ENCODE measurements around the gene PSME2.

Gene PSME2

GRCh38 chr14:24184104-24184970 is 37.9 kb upstream of the PSME2 start:
- H3K4me1 Mint-ChIP-seq = peaks cover 55% of the 10 kb centered on the region
- DNase-seq = no peak
- no peak overlapping the region for H3K4me3 Mint-ChIP-seq
- no peaks in the 10 kb centered on the region for H3K9me3 Mint-ChIP-seq
- ATAC-seq = no peak
- no peaks in the 10 kb centered on the region for H3K27me3 Mint-ChIP-seq
- peak overlapping the region in 1 of 2 donors; percentile 87 for H3K27ac Mint-ChIP-seq

- H3K27me3 Mint-ChIP-seq = no peaks in the 10 kb centered on the region
- H3K4me3 Mint-ChIP-seq = no peak overlapping the region
- H3K9me3 Mint-ChIP-seq = no peaks in the 10 kb centered on the region
- peaks cover 47% of the 10 kb centered on the region for H3K4me1 Mint-ChIP-seq
- no peak for ATAC-seq
- no peak overlapping the region for H3K27ac Mint-ChIP-seq
- no peak for DNase-seq
Observed at GRCh38 chr14:24183014-24183481, 36.6 kb upstream of the PSME2 start.

- Mint-ChIP-seq H3K27ac (peak overlapping the region; percentile 57 to 93), H3K27me3 (no peaks in the 10 kb centered on the region), H3K9me3 (no peaks in the 10 kb centered on the region), H3K4me1 (peaks cover 39% of the 10 kb centered on the region), H3K4me3 (no peak overlapping the region)
- DNase-seq (no peak), ATAC-seq (no peak)
Observed at GRCh38 chr14:24182110-24182882, 35.9 kb upstream of the PSME2 start.

- no peak for ATAC-seq
- Mint-ChIP-seq H3K9me3 (no peaks in the 10 kb centered on the region), H3K4me3 (no peak overlapping the region), H3K27ac (peak overlapping the region in 1 of 2 donors; percentile 93), H3K4me1 (peaks cover 33% of the 10 kb centered on the region), H3K27me3 (no peaks in the 10 kb centered on the region)
- no peak for DNase-seq
Observed at GRCh38 chr14:24181371-24182077, 35.1 kb upstream of the PSME2 start.

DNA sequence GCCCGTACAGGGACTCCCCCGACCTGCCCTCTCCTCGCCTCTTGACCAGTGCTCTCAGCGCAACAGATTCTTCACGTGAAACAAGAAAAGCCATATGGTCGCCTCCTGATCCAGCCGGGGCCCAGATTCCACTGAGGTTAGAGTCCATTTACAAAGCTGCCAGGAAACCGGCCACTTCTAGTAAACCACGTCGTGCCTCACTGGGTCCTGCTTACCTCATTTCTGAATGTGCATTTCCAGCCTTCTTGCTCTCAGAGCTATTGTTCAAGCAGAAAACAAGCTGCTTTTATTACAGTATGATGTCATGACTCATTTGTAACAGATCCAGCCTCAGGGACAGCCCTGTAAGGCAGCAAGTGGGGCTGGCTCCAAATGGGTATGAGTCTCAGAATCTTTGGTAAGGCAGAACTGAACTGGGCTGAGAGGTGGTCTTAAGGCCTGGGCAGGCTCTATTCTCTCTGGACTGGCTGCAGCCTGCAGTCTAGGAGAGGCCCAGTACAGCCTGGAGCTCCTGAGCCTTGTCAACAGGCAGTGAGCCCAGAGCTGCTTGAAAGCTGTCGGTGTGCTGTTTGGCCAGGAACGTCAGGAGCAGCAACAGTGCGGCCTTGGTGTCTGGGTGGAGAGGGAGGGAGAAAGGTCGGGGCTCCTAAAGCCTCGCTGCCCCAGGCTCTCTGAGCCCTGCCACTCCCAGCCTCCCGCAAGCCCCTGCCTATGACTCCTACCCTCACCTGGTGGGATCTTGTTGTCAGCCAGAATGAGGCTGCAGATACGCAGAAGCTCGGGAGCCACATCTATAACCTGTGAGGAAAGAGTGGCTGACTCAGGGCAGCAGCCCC is 33.8 kb upstream of the PSME2 start:
- Mint-ChIP-seq H3K4me3 (no peak overlapping the region), H3K9me3 (no peaks in the 10 kb centered on the region), H3K4me1 (peaks cover 30% of the 10 kb centered on the region), H3K27me3 (no peaks in the 10 kb centered on the region), H3K27ac (peak overlapping the region in 1 of 2 donors; percentile 83)
- ATAC-seq (no peak), DNase-seq (no peak)

DNA sequence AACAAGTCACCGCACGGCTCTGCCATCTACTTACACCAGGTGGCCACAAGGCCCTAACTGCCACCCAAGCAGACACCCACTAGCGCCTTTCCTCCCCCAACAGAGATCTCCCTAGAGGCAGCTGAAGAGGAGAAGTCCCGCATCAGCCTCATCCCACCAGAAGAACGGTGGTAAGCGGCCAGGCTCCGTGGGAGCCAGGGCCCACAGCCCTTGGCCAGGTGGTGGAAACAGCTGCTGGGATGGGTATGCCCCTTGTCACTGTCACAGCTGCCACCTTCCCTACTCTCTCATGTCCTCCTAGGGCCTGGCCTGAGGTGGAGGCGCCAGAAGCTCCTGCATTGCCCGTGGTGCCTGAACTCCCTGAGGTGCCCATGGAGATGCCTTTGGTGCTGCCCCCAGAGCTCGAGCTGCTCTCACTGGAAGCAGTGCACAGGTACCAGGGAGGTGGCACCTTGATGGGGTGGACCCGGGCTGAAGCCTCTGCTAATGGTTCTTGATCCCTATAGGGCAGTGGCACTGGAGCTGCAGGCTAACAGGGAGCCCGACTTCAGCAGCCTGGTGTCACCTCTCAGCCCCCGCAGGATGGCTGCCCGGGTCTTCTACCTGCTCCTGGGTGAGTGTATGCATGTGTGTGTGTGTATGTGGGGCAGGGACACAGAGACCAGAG is 33.0 kb upstream of the PSME2 start:
- Mint-ChIP-seq H3K9me3 (no peaks in the 10 kb centered on the region), H3K4me3 (no peak overlapping the region)

DNA sequence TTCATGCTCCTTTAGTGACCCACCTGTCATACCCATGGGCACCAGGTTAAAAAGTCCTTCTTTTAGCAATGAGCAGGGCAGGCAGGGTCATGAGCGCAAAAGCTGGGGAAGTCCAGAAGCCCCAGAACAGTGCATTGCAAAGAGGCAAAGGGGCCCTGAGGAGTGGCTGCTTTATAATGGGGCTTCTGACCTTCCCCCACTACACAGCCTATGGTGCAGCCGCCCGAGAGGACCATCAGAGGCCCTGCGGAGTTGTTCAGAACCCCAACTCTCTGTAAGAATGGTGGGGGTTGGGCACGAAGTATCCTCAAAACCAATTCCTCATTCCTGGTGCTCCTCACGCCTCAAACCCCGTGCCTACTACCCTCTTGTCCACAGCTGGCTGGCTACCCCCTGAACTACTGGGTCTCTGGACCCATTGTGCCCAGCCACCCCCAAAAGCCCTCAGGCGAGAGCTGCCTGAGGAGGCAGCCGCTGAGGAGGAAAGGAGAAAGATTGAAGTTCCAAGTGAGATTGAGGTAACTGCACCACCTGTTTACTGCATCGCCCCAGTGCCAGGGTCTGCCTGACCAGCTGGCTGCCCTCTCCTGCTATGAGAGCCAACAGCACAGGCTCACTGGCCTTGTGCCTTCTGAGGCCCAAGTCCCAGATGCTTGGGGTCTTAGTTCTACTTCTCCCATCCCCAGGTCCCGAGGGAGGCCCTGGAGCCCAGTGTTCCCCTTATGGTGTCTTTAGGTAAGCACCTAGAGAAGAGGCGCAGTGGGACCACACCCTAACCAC is 32.2 kb upstream of the PSME2 start:
- peak overlapping the region in 1 of 2 donors; percentile 93 for H3K27ac Mint-ChIP-seq

More for the DNA sequence above, 33.0 kb upstream of the PSME2 start:
- no peaks in the 10 kb centered on the region for H3K27me3 Mint-ChIP-seq
- DNase-seq = no peak
- H3K27ac Mint-ChIP-seq = peak overlapping the region in 1 of 2 donors; percentile 93
- peaks cover 26% of the 10 kb centered on the region for H3K4me1 Mint-ChIP-seq
- no peak for ATAC-seq

DNA sequence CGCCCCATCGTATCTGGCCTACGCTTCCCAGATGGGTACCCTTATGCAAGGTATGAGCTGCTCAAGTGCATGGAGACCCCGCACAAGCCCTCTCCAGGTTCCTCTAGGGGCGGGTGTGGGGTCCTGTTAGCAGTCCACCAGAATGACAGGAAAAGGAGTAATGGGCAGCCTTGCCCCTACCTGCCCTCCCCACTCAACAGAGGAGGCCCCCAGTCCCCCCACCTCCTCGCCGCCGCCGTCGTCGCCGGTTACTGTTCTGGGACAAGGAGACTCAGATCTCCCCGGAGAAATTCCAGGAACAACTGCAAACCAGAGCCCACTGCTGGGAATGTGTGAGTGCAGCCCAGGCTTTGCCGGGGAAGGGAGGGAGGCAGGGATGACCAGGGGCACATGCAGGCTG is 31.5 kb upstream of the PSME2 start:
- peaks cover 25% of the 10 kb centered on the region for H3K4me1 Mint-ChIP-seq
- DNase-seq (no peak), ATAC-seq (no peak)
- no peaks in the 10 kb centered on the region for H3K9me3 Mint-ChIP-seq
- H3K27me3 Mint-ChIP-seq = no peaks in the 10 kb centered on the region
- peak overlapping the region in 1 of 2 donors; percentile 66 for H3K27ac Mint-ChIP-seq
- H3K4me3 Mint-ChIP-seq = no peak overlapping the region

More for the DNA sequence above, 32.2 kb upstream of the PSME2 start:
- ATAC-seq (no peak), DNase-seq (no peak)
- H3K27me3 Mint-ChIP-seq = no peaks in the 10 kb centered on the region
- H3K4me3 Mint-ChIP-seq = no peak overlapping the region
- no peaks in the 10 kb centered on the region for H3K9me3 Mint-ChIP-seq
- peaks cover 26% of the 10 kb centered on the region for H3K4me1 Mint-ChIP-seq

DNA sequence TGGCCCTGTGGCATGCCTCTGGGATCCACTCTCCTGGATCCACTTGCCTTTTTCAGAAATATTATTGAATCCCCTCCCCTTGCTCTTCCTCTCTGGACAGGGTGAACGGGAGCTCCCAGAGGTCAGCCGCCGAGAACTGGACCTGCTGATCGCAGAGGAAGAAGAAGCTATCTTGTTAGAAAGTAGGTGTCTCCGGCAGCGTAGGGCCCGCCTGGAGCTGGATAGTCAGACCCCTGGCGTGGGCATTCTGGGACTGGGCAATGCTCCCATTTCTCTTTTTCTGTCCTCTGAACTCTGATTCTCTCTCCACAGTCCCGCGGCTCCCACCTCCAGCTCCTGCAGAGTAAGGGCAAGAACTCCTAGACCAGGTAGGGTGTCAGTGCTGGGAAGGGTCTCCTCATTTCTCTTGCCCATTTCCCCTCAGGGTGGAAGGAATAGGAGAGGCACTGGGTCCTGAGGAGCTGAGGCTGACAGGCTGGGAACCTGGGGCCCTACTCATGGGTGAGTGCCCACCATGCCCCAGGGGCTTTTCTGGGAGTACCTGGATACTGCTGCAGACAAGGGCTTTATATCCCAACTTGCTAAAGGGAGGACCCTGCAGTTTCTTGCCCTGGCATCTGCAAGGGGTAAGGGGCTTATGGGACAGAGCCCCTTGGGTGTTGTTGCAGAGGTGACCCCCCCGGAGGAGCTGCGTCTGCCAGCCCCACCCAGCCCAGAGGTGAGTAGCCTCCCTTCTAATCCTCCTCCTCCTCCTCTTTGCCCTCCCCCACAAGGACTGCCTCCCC is 30.8 kb upstream of the PSME2 start:
- no peak for ATAC-seq
- Mint-ChIP-seq H3K27me3 (no peaks in the 10 kb centered on the region), H3K9me3 (no peaks in the 10 kb centered on the region), H3K4me1 (peaks cover 22% of the 10 kb centered on the region), H3K27ac (peak overlapping the region; percentile 66 to 77), H3K4me3 (no peak overlapping the region)
- no peak for DNase-seq

GRCh38 chr14:24176599-24176998 is 30.2 kb upstream of the PSME2 start:
- H3K4me3 Mint-ChIP-seq = no peak overlapping the region
- H3K27ac Mint-ChIP-seq = no peak overlapping the region

GRCh38 chr14:24172871-24173281 is 26.5 kb upstream of the PSME2 start:
- ATAC-seq (no peak), DNase-seq (no peak)
- peak overlapping the region; percentile 34 to 95 for H3K4me3 Mint-ChIP-seq
- no peaks in the 10 kb centered on the region for H3K9me3 Mint-ChIP-seq
- peak overlapping the region in 1 of 2 donors; percentile 65 for H3K27ac Mint-ChIP-seq
- peaks cover 32% of the 10 kb centered on the region for H3K4me1 Mint-ChIP-seq
- no peaks in the 10 kb centered on the region for H3K27me3 Mint-ChIP-seq

More at GRCh38 chr14:24176599-24176998, 30.2 kb upstream of the PSME2 start:
- DNase-seq = no peak
- no peaks in the 10 kb centered on the region for H3K9me3 Mint-ChIP-seq
- H3K27me3 Mint-ChIP-seq = no peaks in the 10 kb centered on the region
- peaks cover 22% of the 10 kb centered on the region for H3K4me1 Mint-ChIP-seq
- ATAC-seq = no peak

DNA sequence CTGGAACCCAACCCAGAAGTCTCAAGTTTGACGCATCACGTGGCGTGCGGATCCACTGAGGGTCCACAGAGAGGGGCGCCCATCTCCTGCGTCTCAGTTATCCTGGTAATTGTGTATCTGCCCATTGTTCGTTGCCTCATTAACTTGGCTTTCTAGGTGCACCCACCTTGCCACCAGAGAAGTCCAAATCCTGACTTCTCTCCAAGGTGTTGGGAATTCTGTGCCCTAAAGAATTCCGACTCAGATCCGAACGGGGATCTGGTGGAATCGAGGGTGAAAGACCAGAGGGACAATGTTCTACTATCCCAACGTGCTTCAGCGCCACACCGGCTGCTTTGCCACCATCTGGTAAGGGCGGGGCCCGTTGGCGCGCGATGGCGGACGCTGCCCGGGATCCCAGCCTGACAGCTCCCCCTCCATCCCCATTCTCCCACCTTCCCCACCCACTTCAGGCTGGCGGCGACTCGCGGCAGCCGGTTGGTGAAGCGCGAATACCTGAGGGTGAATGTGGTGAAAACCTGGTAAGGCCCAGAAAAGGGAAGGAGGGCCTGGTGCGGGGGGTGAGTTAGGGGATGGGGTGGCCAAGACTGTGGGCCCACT is 26.0 kb upstream of the PSME2 start:
- Mint-ChIP-seq H3K27me3 (no peaks in the 10 kb centered on the region), H3K4me3 (peak overlapping the region; percentile 88 to 95), H3K27ac (peak overlapping the region; percentile 74 to 88), H3K4me1 (peaks cover 37% of the 10 kb centered on the region), H3K9me3 (no peaks in the 10 kb centered on the region)
- no peak for ATAC-seq
- DNase-seq = no peak

All from stimulated activated naive CD8-positive, alpha-beta T cell treated with anti-CD3 and anti-CD28 coated beads, Interleukin-15, amount 100 ng/mL, for 72 hours (primary cell).